ENCODE measurements around the gene CAMLG.
"Not testable (repeated sequence)": the region's sequence is repeated elsewhere in the genome, so short reads cannot be mapped to it uniquely, and the experiment has no call there.

- TF ChIP-seq CTCF (optimal IDR thresholded peaks at IDR 0.05 in 1 of 3, IDR thresholded peaks at IDR 0.05 in 1 of 3, conservative IDR thresholded peaks at IDR 0.05 in 1 of 3; ENCODE audit: extremely low read depth in 1 of 3, insufficient read depth in 2 of 3, low read length in 3 of 3); EZH2 (IDR thresholded peaks at IDR 0.05; ENCODE audit: low read length): not testable (repeated sequence)
Observed at GRCh38 chr5:134690144-134690543, 48.2 kb upstream of the CAMLG start.
